Epidermal melanocyte (primary cell): ENCODE results near the gene C19orf44.
A peak's percentile ranks its signal among the peaks of the same experiment; 100 is the strongest.
"Not testable (repeated sequence)": the region's sequence is repeated elsewhere in the genome, so short reads cannot be mapped to it uniquely, and the experiment has no call there.

Source experiments
- DNase-seq: peaks from one replicate; pipeline ENCODE4 v3.0.0; 2011; ENCODE audit warnings: low spot score; ENCODE audit not compliant: insufficient read length

The C19orf44 gene

DNA sequence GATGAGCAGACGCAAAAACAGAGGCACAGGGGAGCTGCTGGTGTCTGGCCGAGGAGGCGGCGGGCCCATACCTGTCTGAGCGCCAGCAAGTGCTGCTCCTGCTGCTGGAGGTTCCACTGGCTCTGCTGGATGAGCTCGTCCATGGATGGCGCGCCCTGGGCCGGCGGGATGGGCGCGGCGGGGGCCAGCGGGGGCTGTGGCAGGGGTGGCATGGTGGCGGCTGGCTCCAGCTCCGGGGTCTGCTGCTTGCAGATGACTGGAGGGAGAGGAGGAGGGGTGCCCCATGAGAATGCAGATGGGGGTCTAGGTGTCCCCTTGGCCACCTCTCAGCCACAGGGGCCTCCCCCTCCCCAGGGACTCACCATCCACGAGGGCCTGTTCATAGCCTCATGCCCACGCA lies 39.2 kb downstream of the C19orf44 start:
- no peak for DNase-seq

DNA sequence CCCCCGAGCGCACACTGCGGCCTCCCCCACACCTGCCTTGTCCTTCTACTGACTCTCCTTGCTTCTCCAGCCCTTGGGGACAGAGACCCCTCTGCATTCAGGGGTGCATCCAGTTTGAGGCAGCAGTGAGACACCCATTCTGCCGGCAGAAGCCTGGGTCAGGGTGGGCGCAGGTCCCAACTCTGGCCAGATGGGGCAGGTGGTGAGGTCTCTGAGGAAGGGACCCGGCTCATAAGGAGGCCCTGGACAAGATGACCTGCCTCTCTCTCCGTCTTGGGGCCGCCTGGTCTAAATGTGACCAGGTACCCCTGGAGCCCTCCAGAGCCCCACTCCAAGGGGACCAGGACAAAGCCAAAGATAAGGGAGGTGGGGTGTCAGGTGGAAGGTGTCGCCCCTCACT lies 39.9 kb downstream of the C19orf44 start:
- no peak for DNase-seq

DNA sequence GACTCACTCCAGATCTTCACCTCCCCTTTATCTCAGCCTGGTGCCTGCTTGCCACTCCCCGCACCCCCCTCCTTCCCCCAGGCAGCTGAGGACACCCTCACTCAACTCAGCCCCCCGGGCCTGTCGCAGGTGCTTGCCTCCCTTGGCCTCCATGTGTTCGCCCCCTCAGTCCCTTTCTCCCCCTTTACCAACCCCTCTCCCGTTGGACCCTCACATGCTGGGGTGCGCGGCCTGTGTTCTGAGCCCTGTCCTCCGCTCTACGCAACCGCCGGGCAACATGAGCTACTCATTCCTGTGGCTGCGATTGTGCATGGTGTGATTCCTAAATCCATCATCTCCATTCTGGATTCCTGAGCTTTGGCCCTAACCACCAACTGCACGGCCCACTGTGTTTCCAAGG lies 40.9 kb downstream of the C19orf44 start:
- DNase-seq, result no peak

DNA sequence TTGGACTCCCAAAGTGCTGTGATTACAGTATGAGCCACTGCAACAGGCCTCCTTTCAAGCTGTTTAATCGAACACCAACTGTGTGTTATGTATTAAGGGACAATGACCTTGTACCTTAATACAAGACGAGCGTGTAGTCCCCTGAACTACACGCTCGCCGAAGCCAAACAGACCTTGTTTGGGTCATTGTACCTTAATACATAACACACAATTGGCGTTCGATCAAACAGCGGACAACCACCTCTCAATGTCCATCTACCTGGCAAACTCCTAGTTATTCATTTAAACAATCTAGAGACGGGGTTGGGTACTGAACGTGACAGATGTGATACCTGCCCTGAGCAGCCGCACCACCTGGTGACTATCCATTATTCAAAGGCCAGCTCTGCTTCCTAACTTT lies 44.8 kb downstream of the C19orf44 start:
- DNase-seq, result no peak

DNA sequence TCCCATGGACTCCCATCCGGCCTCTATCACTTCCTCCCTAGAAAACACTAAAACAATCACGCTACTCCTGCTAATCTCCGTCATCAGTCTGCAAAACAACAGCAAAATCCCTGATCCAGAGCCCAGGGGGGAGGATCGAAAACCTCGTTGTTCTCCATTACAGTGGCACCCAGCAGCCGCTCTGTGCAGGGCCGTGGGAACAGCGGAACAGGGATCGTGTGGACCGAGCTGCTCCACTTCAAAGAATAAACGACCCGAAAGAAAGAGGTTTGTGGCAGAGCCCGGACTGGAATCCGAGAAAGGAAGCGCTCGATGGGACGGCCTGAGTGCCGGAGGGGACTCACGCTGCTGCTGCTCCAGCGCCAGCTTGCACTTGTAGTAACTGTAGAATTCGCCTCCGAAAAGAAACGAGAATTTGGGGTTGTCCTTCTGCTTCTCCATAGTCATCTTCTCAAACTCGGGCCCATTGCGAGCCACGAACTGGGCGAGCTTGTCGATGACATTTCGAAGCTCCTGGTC lies 45.4 kb downstream of the C19orf44 start:
- no peak for DNase-seq

DNA sequence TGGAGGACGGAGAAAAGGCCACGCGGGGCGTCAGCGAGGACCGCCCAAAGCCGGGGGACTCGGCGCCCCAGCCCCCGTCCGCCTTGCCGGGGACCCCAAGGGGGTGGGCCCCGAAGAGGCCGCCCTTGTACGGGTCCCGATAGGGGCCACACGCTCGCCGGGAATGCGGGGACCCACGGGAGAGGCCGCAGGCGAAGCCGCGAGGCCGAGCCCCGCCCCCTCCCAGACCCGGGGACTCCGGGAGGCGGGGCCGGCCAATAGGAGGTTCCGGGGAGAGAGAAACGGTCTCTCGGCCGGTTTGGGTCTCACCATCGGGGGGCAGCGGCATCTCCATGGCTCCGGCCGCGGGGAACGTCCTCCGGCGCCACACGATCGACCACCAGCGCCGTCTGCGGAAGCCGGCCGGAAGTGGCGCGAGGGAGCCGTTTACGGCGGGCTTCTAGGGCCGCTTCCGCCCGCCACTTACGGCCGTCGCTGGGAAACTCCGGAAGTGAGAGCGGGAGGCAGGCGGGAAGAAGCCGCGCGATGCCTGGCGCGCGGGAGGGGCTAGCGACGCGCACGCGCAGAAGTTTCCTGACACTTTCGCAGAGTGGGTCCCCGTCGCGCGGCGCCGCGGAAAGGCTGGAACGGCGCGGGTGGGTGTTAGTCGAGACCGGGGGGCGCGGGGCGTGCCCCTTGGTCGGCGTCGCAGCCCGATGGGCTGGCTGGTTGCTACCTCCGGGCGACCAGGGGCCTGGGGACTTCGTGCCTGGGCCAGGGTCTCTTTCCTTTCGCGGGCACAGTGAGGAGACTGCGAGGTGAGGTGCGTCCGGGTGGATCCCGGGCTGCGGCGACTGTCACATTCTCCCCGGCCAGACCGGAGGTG lies 46.1 kb downstream of the C19orf44 start, which contains the start of gene CHERP:
Gene CHERP (minus strand): TSS at position 393 of the 865 bp plus-strand sequence. CDS start 59 bp downstream, at position 334.
- DNase-seq, result peak; percentile 88

DNA sequence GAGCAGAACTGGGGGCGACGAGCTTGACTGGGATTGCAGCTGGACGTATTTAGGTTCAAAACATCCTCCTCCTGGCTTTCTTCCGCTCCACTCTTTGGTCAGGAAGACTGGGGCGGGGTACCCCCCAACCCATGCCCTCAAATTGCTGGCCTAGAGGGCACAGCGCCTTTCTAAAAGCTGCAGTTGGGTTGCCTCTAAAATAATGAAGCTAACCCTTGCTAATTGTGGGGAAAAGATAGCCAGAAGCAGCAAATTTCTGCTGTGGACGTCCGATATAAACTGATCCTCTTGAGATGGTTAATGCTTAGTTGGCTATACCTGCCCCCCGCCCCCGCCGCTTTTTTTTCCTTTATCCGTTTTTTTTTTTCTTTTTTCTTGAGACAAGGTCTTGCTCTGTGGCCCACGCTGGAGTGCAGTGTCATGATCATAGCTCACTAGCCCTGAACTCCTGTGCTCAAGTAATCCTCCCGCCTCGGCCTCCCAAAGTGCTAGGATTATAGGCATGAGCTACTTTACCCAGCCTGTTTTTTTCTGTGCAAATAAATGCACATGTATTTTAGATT lies 46.8 kb downstream of the C19orf44 start:
- no peak for DNase-seq

DNA sequence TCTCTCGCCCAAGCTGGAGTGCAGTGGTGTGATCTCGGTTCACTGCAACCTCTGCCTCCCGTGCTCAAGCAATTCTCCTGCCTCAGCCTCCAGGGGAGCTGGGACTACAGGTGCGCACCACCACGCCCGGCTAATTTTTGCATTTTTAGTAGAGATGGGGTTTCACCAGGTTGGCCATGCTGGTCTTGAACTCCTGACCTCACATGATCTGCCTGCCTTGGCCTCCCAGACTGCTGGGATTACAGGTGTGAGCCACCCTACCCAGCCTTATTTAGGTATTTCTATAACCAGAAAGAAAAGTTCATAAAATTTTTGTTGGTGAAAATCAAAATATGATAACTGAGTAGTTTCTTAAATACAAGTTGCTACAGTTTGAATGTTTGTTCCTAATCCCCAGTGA lies 47.5 kb downstream of the C19orf44 start:
- DNase-seq, result not testable (repeated sequence)

DNA sequence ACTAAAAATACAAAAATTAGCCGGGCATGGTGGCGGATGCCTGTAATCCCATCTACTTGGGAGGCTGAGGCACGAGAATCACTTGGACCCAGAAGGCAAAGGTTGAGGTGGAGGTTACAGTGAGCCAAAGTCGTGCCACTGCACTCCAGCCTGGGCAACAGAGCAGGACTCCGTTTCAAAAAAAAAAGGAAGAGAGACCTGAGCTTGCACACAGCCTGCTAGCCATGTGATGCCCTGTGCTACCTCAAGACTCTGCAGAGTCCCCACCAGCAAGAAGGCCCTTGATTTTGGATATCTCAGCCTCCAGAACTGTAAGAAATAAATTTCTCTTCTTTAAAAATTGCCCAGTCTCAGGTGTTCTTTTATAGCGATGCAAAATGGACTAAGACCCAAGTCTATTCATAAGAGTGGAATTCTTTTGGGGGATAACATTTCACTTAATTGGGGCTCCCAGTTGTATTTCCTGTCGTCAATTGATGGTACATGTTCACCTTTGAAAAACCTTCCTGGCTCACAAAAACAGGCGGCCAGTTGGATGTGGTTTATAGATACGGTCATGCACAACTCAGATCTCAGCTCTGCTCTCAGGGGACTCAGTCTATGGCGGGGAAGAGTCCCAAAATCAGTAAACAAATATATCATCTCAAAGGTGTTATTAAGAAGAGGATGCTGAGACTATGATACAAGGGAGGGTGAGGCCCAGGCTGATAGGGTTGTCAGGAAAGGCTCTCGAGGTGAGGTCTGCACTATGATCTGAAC lies 48.5 kb downstream of the C19orf44 start:
- DNase-seq, result no peak

DNA sequence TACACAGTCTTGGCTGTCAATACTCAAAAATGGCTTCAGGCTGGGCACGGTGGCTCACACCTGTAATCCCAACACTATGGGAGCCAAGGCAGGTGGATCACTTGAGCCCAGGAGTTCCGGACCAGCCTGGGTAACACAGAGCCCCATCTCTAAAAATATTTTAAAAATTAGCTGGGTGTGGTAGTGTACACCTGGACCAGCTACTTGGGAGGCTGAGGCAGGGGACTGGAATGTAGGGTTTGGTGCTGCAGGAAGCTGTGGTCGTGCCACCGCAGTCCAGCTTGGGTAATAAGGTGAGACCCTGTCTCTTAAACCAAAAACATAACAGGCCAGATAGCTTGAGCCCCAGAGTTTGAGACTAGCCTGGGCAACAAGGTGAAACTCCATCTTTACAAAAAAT lies 52.8 kb downstream of the C19orf44 start:
- no peak for DNase-seq

DNA sequence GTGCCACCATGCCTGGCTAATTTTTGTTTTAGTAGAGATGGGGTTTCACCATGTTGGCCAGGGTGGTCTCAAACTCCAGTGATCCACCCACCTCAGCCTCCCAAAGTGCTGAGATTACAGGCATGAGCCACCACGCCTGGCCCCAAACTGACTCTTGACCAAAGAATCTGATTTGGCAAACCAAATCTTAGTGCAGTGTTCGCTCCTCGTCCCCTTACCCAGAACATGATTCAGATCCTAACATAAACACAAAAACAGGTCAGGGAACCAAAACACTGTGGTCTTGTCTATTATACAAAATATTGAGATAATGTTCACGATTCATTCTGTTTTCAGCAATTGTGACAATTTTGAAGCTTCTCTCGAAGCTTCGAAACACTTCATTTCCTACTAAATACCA lies 55.7 kb downstream of the C19orf44 start:
- DNase-seq, result not testable (repeated sequence)

DNA sequence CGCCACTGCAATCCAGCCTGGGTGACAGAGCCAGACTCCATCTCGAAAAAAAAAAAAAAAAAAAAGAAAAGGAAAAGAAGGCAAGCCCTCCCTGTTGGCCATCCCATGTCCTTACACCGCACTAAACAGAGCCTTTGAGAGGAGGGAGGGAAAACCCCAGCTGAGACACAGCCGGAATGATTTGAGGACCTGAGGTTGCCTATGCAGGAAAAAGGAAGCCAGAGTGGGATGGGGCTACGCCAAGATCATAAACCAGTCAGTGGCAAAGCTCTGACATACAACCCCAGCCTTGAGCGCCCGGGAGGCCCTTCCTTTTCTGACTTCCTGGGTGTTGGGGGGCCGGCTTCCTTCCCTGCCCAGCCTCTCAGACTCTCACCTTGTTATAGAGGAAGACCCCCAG lies 58.6 kb downstream of the C19orf44 start:
- no peak for DNase-seq

DNA sequence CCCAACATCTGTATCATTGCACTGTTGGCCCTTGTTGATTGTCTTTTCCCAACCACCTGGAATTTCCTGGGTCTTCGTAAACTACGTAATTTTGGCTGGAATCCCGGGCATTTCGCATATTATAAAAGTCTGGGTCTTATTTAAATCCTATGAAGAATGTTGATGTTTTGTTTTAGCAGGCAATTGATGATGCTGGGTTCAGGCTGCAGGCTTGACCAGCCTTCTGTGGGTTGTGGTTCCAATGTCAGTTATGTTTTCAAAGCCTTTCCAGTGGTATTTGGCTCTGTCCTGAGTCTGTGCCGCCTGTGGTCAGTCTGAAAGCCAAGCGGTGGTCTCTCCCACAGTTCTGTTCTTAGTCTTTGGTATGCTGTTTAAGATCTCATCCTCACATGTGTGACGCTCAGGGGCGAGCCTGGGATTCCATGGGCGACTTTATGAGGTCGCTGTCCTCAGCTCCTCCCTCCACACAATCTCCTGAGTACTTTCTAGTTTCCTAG lies 63.6 kb downstream of the C19orf44 start:
- no peak for DNase-seq

DNA sequence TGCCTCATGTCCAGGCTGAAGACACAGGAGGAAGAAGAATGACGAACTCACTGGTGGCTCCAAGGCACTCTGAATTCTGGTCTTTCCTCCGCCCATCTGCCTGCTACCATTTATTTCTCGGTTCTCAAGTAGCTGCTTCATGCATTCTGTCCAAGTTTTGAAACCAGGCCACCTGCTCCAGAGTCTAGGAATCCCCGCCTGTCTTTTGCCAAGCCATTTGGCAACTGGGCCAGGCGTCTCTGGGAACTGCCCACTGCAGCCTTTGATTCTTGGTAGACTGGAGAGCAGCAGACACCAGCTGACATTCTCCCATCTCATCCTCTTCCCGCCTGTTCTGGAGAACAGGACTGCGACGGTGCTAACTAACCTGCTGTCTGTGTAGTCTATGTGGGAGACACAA lies 65.2 kb downstream of the C19orf44 start:
- DNase-seq, result no peak

DNA sequence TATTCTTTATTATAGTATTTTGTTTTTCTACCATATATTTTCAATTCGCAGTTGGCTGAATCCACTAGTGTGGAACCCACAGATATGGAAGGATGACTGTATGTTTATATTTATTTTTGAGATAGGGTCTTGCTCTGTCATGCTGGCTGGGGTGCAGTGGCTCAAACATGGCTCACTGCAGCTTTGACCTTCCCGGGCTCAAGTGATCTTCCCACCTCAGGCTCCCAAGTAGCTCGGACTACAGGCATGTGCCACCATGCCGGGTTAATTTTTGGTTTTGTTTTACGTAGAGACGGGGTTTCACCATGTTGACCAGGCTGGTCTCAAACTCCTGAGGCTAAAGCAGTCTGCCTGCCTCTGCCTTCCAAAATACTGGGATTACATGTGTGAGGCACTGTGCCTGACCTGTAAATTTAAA lies 66.4 kb downstream of the C19orf44 start:
- no peak for DNase-seq

DNA sequence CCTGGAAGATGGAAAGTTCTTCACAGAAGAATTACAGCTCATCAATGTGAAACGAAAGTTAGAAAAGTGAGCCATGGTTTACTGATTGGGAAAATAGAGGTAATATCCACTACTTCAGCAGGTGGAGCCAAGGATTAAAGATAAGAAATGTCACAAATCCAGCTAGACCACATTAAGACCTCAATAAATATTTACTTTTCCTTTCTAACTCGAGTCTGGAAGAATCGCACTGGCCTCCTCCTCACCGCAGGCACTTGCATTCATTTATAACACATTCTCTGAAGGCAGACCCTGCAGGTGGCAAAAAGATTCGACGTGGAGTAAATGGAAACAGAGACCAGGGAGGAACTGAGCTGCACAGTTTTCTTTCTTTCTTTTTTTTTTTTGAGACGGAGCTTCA lies 68.6 kb downstream of the C19orf44 start:
- DNase-seq, result no peak

DNA sequence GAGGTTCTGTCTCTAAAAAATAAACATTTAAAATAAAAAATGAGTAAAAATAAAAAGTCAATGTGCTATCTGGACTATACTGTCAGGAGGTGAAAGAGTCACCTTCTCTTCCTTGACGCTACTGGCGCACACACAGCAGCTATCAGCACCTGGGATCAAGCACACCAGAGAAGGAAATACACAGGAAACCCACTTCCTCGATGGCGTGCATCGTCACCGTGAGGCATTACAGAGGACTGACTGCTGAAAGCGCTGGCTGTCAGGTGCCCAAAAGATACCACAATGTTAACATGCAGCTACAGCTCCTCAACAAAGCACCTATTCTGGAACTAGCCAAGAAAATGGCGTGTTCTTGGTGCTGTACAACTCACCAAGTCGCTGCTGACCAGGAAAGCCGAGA lies 70.0 kb downstream of the C19orf44 start:
- no peak for DNase-seq

DNA sequence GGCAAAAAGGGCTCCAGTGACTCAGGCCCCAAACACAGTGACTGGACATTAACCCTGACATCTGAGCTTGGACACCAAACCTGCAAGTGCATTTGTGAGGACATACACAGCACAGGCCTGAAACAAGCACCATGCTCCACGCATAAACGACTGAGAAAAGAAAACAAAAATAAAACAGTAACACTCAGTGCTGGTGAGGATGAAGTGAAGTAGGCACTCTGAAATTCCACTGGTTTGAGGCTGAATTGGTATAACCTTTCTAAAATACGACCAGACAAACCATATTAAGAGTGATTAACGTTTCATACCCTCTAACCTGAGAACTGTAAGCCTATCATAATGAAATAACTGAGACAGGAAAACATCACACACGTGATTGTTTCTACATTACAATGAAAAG lies 70.5 kb downstream of the C19orf44 start:
- no peak for DNase-seq

DNA sequence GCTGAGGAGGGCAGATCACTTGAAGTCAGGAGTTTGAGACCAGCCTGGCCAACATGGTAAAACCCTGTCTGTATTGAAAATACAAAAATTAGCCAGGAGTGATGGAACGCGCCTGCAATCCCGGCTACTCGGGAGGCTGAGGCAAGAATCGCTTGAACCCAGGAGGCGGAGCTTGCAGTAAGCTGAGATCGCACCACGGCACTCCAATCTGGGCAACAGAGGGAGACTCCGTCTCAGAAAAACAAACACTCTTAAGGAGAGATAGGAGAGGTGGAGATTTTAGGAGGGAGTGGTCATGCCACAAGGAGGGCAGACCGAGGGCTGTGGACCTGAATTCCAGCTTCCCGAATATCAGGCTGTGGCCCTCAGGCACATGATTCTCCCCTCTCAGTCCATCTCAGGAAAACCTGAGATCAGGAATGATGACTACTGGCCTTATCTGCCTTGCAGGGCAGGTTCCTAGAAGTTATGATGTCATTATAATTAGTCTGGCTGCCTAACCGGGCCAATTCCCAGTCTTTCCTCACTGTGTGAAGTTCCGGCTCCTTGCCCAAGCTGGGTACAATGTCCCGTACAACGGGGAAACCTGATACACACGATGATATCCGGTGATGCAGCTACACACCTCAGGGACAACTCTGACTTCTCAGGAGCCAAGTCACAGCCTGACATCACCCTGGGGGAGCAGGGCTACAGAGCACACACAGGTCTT lies 73.6 kb downstream of the C19orf44 start:
- no peak for DNase-seq
